NCI-H345 (cell line): ENCODE data around the gene HACD1.
A peak's percentile ranks its signal among the peaks of the same experiment; 100 is the strongest.

Experiments used
- DNase-seq: peaks from one replicate; lab custom pipeline; 2025; lab: John Stamatoyannopoulos, UW

The HACD1 gene

GRCh38 chr10:17617031-17617911, at the start of gene HACD1:
TSS of gene HACD1 (minus strand) at chr10:17617374. CDS start at chr10:17617339, 35 bp downstream.
- DNase-seq, result peak; percentile 36

DNA sequence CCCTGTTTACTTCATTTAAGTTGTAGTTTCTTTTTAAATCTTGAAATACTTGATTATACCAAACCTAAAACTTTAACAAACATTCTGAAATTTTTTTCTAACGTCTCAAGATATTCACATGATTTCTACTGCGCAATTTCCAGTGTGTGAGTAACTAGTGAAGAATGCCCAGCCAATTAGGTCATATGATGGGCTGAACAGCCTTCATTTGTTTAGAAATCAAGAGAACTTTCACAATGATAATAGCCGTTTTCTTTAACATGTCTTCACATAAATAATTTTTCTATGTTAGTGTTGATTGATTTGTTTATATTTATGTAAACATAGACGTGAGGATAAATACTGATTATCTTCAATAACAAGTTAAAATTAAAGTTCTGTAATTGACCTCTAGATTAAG, 48.6 kb upstream of the HACD1 start:
- no peak for DNase-seq

DNA sequence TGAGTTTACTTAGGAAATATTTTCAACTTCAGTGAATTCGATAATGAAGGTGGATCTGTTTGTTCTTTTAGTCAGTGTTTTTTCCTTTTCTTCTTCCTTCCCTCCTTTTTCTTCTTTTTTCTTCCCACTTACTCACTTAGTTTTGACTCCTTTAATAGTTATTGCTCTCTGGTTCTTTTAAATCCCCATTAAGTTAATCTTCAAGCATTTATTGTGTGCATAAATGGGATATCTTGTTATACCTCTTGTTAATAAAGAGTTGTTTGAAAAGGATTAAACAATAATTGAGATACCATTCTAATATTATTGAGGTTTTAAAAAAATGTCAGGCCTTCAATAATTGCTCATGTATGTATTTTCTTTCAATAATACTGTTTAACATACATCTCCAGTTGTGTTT, 46.3 kb upstream of the HACD1 start:
- no peak for DNase-seq

DNA sequence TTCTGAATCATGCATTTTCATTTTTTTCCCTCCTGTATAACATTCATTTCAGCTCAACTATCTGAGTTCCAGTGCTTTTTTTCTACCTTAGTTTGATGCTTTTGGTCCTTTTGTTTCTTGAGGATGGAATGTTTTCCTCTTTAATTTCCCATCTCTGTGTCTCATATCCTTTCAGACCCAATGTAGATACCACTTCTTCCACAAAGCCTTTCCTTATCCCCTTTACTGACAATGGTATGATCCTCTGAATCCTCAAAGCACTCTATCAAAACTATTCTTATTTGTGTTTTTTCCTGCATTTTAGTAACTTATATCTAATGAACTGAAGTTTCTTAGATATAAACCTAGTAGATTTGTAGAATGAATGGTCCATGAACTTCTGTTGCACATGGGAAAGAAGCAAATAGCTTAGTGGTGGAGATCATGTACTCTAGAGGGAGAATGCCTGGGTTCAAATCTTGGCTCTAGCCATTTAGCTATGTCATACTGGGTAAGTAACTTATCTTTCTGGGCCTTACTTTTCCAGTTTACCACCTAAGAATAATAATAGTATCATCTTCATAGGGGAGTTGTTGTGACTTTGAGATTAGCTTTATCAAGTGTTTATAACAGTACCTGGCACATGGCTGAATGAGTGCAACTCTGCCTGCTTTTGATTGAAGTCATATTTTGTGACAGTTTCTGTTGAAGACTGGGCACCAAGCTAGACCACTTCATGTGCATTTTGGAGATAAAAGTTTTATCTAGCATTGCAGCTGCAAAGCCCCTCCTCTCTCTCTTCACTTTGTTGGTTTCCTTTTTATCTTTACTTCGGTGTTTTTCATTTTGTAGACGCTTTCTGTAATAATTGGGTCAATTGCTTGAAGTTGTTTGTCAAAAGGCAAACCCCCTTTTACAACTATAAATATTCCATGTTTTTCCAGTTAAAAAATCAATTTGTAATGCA, 45.3 kb upstream of the HACD1 start:
- DNase-seq, result no peak

DNA sequence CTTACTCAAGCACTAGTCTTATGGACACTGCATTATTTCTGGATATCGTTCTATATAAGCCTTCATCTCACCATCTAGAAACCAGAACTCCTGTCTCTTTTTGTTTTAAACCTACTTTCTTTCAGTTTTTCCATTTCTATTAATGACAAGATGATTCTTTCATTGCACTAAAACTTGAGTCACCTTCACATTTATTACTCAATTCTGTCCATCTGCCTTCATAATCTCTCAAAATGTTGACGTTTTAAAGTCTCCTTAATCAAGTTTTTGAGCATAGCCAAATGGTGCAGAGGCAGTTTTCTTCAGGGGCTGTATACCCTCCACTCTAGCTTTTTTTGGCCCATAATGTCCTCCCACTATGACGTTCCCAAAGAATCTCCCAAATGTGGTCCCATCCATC, 44.3 kb upstream of the HACD1 start:
- no peak for DNase-seq

DNA sequence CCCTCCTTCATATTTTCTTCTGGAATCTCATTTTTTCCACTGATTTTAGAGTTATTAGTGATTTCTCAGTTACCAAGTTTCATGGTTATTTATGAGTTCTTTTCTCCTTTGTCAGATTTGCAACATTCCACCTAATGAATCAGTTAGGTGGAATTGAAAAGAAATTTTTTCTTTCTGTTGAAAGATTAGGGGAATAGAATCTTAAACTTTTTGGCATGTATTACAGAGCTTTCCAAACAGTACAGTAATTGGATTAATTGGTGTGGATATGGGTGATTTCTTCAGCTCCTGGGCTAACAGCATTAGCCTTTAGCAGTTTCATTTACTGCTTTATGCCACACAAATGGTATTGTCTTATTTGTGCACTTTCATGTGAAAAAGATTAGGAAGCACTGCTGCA, 43.7 kb upstream of the HACD1 start:
- no peak for DNase-seq

DNA sequence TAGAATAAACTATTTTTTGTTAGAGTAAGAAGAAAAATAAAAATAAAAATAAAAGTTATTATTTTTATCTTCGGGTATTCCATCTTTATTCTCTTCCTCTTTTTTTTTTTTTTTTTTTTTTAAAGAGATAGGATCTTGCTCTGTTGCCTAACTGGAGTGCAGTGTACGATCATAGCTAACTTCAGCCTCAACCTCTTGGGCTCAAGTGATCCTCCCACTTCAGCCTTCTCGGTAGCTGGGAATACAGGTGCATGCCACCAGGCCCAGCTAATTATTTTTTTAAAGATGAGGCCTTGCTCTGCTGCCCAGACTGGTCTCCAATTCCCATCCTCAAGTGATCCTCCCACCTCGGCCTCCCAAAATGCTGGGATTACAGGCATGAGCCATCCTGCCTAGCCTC, 42.2 kb upstream of the HACD1 start:
- DNase-seq, result no peak

- no peak for DNase-seq
Measured at GRCh38 chr10:17657103-17657500, 39.9 kb upstream of the HACD1 start.

GRCh38 chr10:17655567-17656146, 38.5 kb upstream of the HACD1 start:
- no peak for DNase-seq

DNA sequence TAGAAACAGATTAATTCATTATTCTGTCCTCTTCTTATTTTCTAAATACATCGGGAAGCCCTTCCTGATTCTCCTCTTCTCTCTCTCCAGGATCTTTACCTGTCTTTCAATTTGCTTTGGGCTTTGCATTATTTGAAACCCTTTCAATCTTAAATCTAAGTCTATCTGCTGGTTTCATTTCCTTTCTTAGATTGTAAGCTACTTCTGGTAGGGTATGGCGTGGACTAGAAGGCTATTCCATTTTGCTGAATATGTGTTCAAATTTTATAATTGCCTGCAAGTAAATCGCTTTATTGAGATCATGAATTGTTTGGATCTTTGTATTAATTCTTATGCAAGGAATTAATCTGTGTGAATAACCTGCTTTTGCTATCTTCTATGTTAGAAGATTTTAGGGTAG, 37.8 kb upstream of the HACD1 start:
- no peak for DNase-seq

DNA sequence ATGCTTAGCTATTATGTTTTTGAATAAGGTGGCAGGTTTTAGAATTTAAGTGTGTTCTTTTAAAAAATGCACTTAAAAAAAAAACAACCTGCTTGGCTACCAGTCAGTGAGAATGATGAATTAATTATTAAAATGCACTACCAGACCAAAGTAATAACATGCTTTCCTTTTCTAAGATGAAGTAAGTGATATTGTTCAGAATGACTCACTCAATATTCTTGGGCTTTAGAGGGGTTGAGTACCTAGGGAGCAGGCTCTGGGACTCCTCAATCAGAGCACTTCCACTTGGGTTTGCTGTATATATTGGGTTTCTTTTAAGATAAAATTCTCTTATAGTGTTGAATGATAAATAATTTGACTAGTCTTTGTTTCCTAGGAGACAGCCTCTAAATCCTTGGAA, 35.4 kb upstream of the HACD1 start:
- no peak for DNase-seq

- no peak for DNase-seq
Measured at GRCh38 chr10:17651896-17652295, 34.7 kb upstream of the HACD1 start.

DNA sequence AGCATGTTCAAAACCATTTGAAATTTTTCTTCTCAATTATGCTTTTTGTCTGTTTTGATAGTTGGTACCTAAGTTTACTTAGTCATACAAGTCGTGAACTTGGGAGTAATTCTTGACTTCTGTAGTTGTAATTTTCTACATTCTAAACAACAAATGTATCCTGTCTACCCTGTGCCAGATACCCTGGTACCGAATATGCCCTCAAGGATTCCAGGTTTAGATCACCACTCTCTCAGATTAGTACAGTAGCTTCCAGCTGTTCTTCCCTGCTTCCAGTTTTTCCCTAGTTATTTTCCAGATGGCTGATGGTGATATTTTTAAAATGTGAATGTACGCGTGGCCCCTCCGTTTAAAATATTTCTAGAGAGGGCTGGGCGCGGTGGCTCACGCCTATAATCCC, 33.2 kb upstream of the HACD1 start:
- no peak for DNase-seq

- DNase-seq, result no peak
Measured at GRCh38 chr10:17649836-17650235, 32.7 kb upstream of the HACD1 start.

- no peak for DNase-seq
Measured at GRCh38 chr10:17649052-17649451, 31.9 kb upstream of the HACD1 start.

DNA sequence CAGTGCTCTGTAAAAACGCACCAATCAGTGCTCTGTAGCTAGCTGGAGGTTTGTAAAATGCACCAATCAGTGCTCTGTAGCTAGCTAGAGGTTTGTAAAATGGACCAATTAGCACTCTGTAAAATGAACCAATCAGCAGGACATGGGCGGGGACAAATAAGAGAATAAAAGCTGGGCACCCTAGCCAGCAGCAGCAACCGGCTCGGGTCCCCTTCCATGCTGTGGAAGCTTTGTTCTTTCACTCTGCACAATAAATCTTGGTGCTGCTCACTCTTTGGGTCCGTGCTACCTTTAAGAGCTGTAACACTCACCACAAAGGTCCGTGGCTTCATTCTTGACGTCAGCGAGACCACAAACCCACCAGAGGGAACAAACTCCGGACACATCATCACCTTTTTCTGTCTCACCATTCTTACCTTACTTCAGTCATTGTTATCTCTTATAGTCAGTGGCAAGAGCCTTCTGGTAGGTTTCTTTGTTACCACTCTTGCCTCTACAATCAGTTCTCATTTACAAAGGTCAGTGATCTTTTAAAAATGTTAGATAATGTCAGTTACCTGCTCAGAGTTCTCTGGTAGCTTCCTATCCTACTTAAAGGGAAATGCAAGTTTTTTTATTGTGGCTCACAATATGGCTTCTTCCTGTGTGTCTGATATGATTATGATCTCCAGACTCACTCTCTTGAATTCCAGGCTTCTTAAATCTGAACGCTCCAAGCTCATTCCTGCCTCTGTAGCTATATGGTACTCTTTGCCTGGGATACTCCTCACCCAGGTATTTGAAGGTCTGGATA, 31.3 kb upstream of the HACD1 start:
- DNase-seq, result no peak

DNA sequence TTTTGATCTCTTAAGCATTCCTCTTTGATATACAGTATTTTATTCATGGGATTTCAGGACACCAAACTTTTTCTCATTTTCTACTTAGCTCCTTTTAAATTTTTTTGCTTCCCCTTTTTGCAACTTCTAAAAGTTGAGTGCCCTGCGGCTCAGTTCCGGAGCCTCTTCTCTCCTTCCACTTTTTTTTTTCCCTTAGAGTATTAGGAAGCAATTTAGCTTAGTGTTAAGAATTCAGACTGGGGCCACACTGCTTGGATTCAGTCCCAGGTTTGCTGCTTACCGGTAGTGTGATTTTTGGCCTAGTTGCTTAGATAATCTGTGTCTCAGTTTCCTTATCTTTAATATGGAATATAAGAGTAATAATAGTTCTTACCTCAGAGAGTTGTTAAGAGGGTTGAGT, 30.2 kb upstream of the HACD1 start:
- DNase-seq, result no peak

GRCh38 chr10:17645621-17646345, 28.6 kb upstream of the HACD1 start:
- DNase-seq, result no peak

DNA sequence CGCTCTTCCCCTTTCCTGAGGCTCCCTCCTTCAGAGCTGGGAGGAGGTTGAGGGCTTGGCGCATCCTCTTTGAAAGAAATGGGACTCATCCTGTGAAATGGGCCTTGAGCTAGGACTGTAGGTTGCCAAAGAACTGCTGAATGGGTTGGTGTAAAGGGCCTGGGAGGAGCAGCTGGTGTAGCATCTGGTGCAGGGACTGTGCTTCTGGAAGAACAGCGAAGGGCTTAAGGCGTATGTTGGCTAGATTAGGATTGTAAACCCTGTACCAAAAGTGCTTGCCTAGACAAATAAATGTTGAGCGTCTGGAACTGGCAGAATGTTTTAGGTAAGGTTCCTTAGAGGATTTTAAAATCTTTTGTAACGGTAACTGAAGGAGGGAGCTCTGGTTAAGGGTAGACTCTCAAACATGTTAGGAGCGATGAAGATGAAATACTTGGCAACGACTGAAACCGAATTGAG, 27.3 kb upstream of the HACD1 start:
- no peak for DNase-seq

DNA sequence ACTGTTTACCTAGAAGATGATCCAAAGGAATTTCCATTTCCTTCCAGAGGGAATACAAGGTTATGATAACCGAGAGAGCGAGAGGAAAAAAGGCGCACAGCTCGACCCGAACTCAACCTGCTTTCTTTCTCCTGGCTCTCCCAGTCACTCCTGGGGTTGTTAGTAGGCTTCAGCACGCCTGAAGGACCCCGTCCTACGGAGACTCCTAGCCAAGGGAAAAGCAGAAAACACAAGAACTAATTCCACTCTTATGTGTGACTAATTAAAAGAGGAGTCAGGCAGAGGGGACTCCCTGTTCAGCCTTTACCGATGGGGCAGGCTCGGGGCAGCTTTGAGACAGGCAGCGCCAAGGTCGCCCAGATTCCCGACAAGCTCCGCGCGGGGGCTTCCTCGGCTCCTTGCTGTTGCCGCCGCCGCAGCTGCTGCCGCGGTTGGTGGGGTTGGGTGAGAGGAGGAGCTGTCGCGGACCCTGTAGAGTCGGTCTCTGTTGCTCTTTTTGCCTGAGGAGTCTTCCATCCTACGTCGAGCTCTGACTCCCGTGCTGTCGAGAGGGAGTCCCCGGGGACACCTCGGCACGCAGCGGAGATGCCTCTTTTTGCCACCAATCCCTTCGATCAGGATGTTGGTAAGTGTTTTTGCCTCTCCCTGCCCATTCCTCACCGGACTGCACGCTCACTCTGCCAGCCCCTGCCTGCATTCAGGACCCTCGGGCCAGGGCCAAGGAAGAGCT, 26.7 kb upstream of the HACD1 start, which contains the start of gene STAM:
Gene STAM, plus strand, starts transcription at position 397 of the 730 bp plus-strand sequence. Its CDS starts 189 bp downstream, at position 586.
- peak; percentile 88 for DNase-seq
